Keratinocyte (primary cell): ENCODE measurements around the gene ADAM33. TPM values are rescaled to one million over a fixed set of nuclear protein-coding genes. Genes with fewer than 3 reads are reported as not detected.

ENCODE experiments used
- DNase-seq: peaks from one replicate; pipeline ENCODE4 v3.0.0-alpha.2; 2011; ENCODE audit warnings: low read depth, missing footprints, low spot score
- FAIRE-seq: peaks from 2 replicates; lab custom pipeline; 2011; peaks lifted over from hg19 to GRCh38; lab: Jason Lieb, UNC
- H2AFZ ChIP-seq: 2 replicates; pipeline ENCODE4 v1.6.0; 2012; ENCODE audit warnings: low read length, control low read depth, inconsistent platforms; ENCODE audit not compliant: control insufficient read depth
- H3K27ac ChIP-seq: 2 replicates; pipeline ENCODE4 v1.5.1; 2011; ENCODE audit warnings: low read length; ENCODE audit not compliant: control insufficient read depth, insufficient read depth
- H3K27me3 ChIP-seq: 3 replicates; pipeline ENCODE4 v1.6.0; 2011; ENCODE audit warnings: low read length; ENCODE audit not compliant: control insufficient read depth, insufficient read depth; ENCODE audit errors: extremely low read depth
- H3K36me3 ChIP-seq, 2 experiments: 2 replicates in 1 of 2; 3 replicates in 1 of 2; pipeline ENCODE4 v1.5.1; 2011; ENCODE audit warnings: low read length in 2 of 2, mild to moderate bottlenecking in 1 of 2; ENCODE audit not compliant: control insufficient read depth in 2 of 2, insufficient read depth in 2 of 2; ENCODE audit errors: extremely low read depth in 1 of 2
- H3K4me1 ChIP-seq: 3 replicates; pipeline ENCODE4 v1.5.1; 2011; ENCODE audit warnings: low read length; ENCODE audit not compliant: control insufficient read depth, insufficient read depth; ENCODE audit errors: extremely low read depth
- H3K4me2 ChIP-seq: 3 replicates; pipeline ENCODE4 v1.6.0; 2011; ENCODE audit warnings: low read depth, low read length; ENCODE audit not compliant: control insufficient read depth, insufficient read depth; ENCODE audit errors: extremely low read depth
- H3K4me3 ChIP-seq, 3 experiments: fragments of 200-600 bp in 1 of 3; sonication (generic) in 1 of 3; 2 replicates in 2 of 3; 3 replicates in 1 of 3; pipeline ENCODE4 v1.5.1; 2011 to 2016; ENCODE audit warnings: low read length in 3 of 3, mild to moderate bottlenecking in 3 of 3, control low read depth in 2 of 3, inconsistent platforms in 1 of 3, low read depth in 1 of 3, mixed read lengths in 1 of 3, mixed run types in 1 of 3, moderate library complexity in 1 of 3; ENCODE audit not compliant: control insufficient read depth in 2 of 3, insufficient read depth in 2 of 3; ENCODE audit errors: extremely low read depth in 1 of 3
- H3K79me2 ChIP-seq: 2 replicates; pipeline ENCODE4 v1.6.0; 2012; ENCODE audit warnings: low read length; ENCODE audit not compliant: control insufficient read depth, insufficient read depth
- H3K9ac ChIP-seq: 3 replicates; pipeline ENCODE4 v1.6.0; 2011; ENCODE audit warnings: low read length; ENCODE audit not compliant: control insufficient read depth, insufficient read depth; ENCODE audit errors: extremely low read depth
- H3K9me1 ChIP-seq: 3 replicates; pipeline ENCODE4 v1.6.0; 2011; ENCODE audit warnings: low read length; ENCODE audit not compliant: control insufficient read depth, insufficient read depth; ENCODE audit errors: extremely low read depth
- H3K9me3 ChIP-seq: 2 replicates; pipeline ENCODE4 v1.5.1; 2012; ENCODE audit warnings: low read depth, low read length; ENCODE audit not compliant: control insufficient read depth
- H4K20me1 ChIP-seq: 3 replicates; pipeline ENCODE4 v1.6.0; 2011; ENCODE audit warnings: low read length; ENCODE audit not compliant: control insufficient read depth, insufficient read depth; ENCODE audit errors: extremely low read depth
- CTCF ChIP-seq, 3 experiments: IDR thresholded peaks in 1 of 3; conservative IDR thresholded peaks in 1 of 3; optimal IDR thresholded peaks in 1 of 3; 2 replicates in 2 of 3; 3 replicates in 1 of 3; pipeline versions ENCODE3 to v1.5.1; 2011; ENCODE audit warnings: low read length in 3 of 3, mild to moderate bottlenecking in 3 of 3, moderate library complexity in 2 of 3, control low read depth in 1 of 3, inconsistent platforms in 1 of 3; ENCODE audit not compliant: insufficient read depth in 2 of 3; ENCODE audit errors: extremely low read depth in 1 of 3
- EZH2 ChIP-seq: IDR thresholded peaks from one replicate; pipeline ENCODE4 v1.6.1; 2012; ENCODE audit warnings: inconsistent platforms, mild to moderate bottlenecking, low read length, moderate library complexity
- dilution Hi-C: fragments of 300-500 bp; cut with MboI; formaldehyde crosslinking; loops from one replicate; pipeline ENCODE4 v1.7.0; 2020; ENCODE audit warnings: low sequenced_read_pairs; ENCODE audit not compliant: extremely low pct_ligation_motif_present
- polyA plus RNA-seq, 5 experiments: library from polyadenylated mRNA; depleted of rRNA in 3 of 5; stranded (reverse) in 3 of 5; stranded (forward) in 1 of 5; unstranded in 1 of 5; fragments of >200 nt; gene quantifications; 1 replicate in 1 of 5; 2 replicates in 3 of 5; 3 replicates in 1 of 5; pipeline versions ENCODE4 v1.2.1 to v1.2.3, GENCODE V29; 2011 to 2012; ENCODE audit warnings: missing spikeins in 2 of 5, low read depth in 1 of 5, low replicate concordance in 1 of 5

Gene ADAM33
- polyA plus RNA-seq, 1 donor (not counting 4 experiments of a cell fraction or from before 2014, with no cell fraction given) = not detected

- Histone ChIP-seq H3K4me3 (no peak overlapping the region), H3K4me2 (no peak overlapping the region)
- no peak for TF ChIP-seq CTCF (optimal IDR thresholded peaks at IDR 0.05 in 1 of 3, IDR thresholded peaks at IDR 0.05 in 1 of 3, conservative IDR thresholded peaks at IDR 0.05 in 1 of 3; ENCODE audit: extremely low read depth in 1 of 3, insufficient read depth in 2 of 3, low read length in 3 of 3)
- no peak for TF ChIP-seq EZH2
These were observed 30.4 kb downstream of the ADAM33 start for GRCh38 chr20:3651204-3651962.

GRCh38 chr20:3648951-3649350 lies 32.9 kb downstream of the ADAM33 start:
- DNase-seq (no peak), FAIRE-seq (no peak)
- H3K4me3 ChIP-seq = no peak overlapping the region
- no peaks in the 10 kb centered on the region for H4K20me1 ChIP-seq
- H3K27ac ChIP-seq = no peak overlapping the region
- H3K27me3 ChIP-seq = no peaks in the 10 kb centered on the region
- H3K9me1 ChIP-seq = no peaks in the 10 kb centered on the region
- no peaks in the 10 kb centered on the region for H3K9me3 ChIP-seq
- no peak overlapping the region for H3K9ac ChIP-seq
- H3K36me3 ChIP-seq = peaks cover 0 to 4% of the 10 kb centered on the region in 2 experiments
- dilution Hi-C loops = no loop called here
- H3K79me2 ChIP-seq = no peaks in the 10 kb centered on the region
- no peak overlapping the region for H2AFZ ChIP-seq
- TF ChIP-seq CTCF (optimal IDR thresholded peaks at IDR 0.05 in 1 of 3, IDR thresholded peaks at IDR 0.05 in 1 of 3, conservative IDR thresholded peaks at IDR 0.05 in 1 of 3; ENCODE audit: extremely low read depth in 1 of 3, insufficient read depth in 2 of 3, low read length in 3 of 3) (no peak), EZH2 (no peak)
- no peaks in the 10 kb centered on the region for H3K4me1 ChIP-seq
- H3K4me2 ChIP-seq = no peak overlapping the region

More at GRCh38 chr20:3651204-3651962, 30.4 kb downstream of the ADAM33 start:
- Histone ChIP-seq H3K9me1 (no peaks in the 10 kb centered on the region), H4K20me1 (no peaks in the 10 kb centered on the region), H3K27ac (no peak overlapping the region), H2AFZ (no peak overlapping the region), H3K9ac (no peak overlapping the region), H3K27me3 (no peaks in the 10 kb centered on the region), H3K9me3 (no peaks in the 10 kb centered on the region), H3K4me1 (no peaks in the 10 kb centered on the region), H3K79me2 (no peaks in the 10 kb centered on the region), H3K36me3 (peaks cover 0 to 1% of the 10 kb centered on the region in 2 experiments)
- dilution Hi-C loops = no loop called here
- FAIRE-seq = no peak
- no peak for DNase-seq
